IgD-negative memory B cell (primary cell): Measurements from ENCODE around the gene KLF3. TPM values are rescaled to one million over a fixed set of nuclear protein-coding genes. Genes with fewer than 3 reads are reported as not detected.

Experiments used
- H3K27ac Mint-ChIP-seq, 3 donors: one replicate each; pipeline ENCODE4 v1.8.0; 2020 to 2022; ENCODE audit warnings: mild to moderate bottlenecking in 3 of 3, mixed read lengths in 3 of 3, moderate library complexity in 1 of 3
- H3K27me3 Mint-ChIP-seq: one replicate; pipeline ENCODE4 v1.8.0; 2021; ENCODE audit warnings: mixed read lengths
- H3K36me3 Mint-ChIP-seq: one replicate; pipeline ENCODE4 v1.8.0; 2020; ENCODE audit warnings: mild to moderate bottlenecking, mixed read lengths
- H3K4me1 Mint-ChIP-seq, 3 donors: one replicate each; pipeline ENCODE4 v1.8.0; 2020 to 2022; ENCODE audit warnings: mixed read lengths in 3 of 3, mild to moderate bottlenecking in 1 of 3
- H3K4me3 Mint-ChIP-seq, 4 donors: one replicate each; pipeline ENCODE4 v1.8.0; 2020 to 2022; ENCODE audit warnings: mild to moderate bottlenecking in 4 of 4, mixed read lengths in 4 of 4, moderate library complexity in 3 of 4
- H3K9me3 Mint-ChIP-seq, 3 donors: one replicate each; pipeline ENCODE4 v1.8.0; 2020 to 2021; ENCODE audit warnings: mixed read lengths in 3 of 3, mild to moderate bottlenecking in 1 of 3
- polyA plus RNA-seq: library from polyadenylated mRNA; unstranded; fragments of 300-500 nt; fragmentation: Illumina TruSeq; gene quantifications from one replicate; pipeline ENCODE4 v1.2.3, GENCODE V29; 2021

The KLF3 gene
- polyA plus RNA-seq, 1 donor from 2014 or later: 25.1 TPM

GRCh38 chr4:38674258-38675144 lies 10.5 kb downstream of the KLF3 start:
- peak overlapping the region in 3 of 4 donors; percentile 2 to 67 (median 47) for H3K4me3 Mint-ChIP-seq
- peaks cover 55 to 75% (median 60%) of the 10 kb centered on the region in 3 donors for H3K4me1 Mint-ChIP-seq
- peaks cover 0 to 2% (median 0%) of the 10 kb centered on the region in 3 donors for H3K9me3 Mint-ChIP-seq
- H3K27ac Mint-ChIP-seq: peak overlapping the region; percentile 7 to 88 (median 54)
- H3K27me3 Mint-ChIP-seq: no peaks in the 10 kb centered on the region
- H3K36me3 Mint-ChIP-seq: peaks cover 3% of the 10 kb centered on the region

DNA sequence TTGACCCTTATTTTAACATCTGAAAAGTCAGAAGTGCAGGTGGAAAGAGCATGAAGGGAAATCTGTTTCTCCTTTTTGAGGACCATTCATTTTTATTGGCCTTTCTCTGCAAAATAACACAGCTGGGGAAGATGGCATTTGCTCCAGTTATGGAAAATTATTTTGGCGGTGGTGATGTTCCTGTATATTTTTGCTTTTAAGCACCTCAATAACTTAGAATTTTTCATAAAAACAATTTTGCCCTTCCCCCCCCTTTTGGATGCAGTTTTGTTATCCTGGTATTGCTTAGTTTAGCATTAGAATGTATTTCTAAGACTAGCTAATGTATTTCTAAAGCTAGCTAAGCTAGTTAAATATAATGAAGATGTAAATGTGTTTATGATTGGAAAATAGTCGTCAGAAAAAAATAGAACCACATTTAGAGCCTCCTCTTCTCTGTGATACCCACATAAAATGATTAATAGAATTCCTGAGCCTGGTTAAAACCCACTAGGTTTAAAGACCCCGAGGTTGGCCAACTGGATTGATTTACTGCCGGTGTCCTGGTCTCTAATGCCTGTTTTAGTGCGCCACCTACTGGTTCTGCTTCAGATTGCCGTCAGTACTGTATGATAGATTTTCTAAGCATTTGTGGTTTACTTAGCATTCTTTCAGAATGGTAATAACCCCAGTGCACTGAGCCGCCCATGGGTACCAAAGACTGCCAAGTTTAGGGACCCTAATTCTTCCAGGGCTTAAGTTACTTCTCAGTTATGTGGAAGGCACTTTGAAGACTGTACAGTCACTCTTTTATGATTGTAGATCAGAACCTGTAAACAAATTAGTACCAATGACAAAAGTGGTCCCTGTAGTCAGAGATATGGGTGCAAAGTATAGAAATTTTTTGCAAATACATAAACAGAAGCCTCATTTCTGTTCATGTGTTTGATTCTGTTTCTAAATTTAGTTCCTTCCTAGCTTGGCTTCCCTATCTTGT lies 11.4 kb downstream of the KLF3 start:
- Mint-ChIP-seq H3K27ac (peak overlapping the region; percentile 29 to 88 (median 78)), H3K4me1 (peaks cover 52 to 69% (median 52%) of the 10 kb centered on the region in 3 donors), H3K9me3 (peaks cover 0 to 2% (median 0%) of the 10 kb centered on the region in 3 donors), H3K36me3 (peaks cover 3% of the 10 kb centered on the region), H3K4me3 (peak overlapping the region; percentile 16 to 79 (median 27)), H3K27me3 (no peaks in the 10 kb centered on the region)

DNA sequence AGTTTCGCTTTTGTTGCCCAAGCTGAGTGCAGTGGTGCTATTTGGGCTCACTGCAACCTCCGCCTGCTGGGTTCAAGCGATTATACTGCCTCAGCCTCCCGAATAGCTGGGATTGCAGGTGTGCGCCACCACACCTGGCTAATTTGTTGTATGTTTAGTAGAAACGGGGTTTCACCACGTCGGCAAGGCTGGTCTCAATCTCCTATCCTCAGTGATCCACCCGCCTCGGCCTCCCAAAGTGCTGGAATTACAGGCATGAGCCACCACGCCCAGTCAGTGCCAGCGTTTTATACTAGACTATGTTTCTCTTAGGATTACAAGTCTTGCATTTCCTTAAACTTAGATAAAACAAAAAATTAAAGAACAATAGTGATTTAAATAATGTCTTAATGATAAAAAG lies 13.0 kb downstream of the KLF3 start:
- no peak overlapping the region for H3K27ac Mint-ChIP-seq
- H3K4me1 Mint-ChIP-seq: peaks cover 38 to 53% (median 41%) of the 10 kb centered on the region in 3 donors
- peaks cover 0 to 2% (median 0%) of the 10 kb centered on the region in 3 donors for H3K9me3 Mint-ChIP-seq
- peak overlapping the region in 1 of 4 donors; percentile 43 for H3K4me3 Mint-ChIP-seq
- H3K27me3 Mint-ChIP-seq: no peaks in the 10 kb centered on the region
- peaks cover 7% of the 10 kb centered on the region for H3K36me3 Mint-ChIP-seq

GRCh38 chr4:38677441-38677840 lies 13.4 kb downstream of the KLF3 start:
- Mint-ChIP-seq H3K27ac (peak overlapping the region in 1 of 3 donors; percentile 39), H3K9me3 (peaks cover 0 to 2% (median 0%) of the 10 kb centered on the region in 3 donors), H3K36me3 (peaks cover 7% of the 10 kb centered on the region), H3K4me3 (no peak overlapping the region), H3K27me3 (no peaks in the 10 kb centered on the region), H3K4me1 (peaks cover 35 to 49% (median 37%) of the 10 kb centered on the region in 3 donors)

DNA sequence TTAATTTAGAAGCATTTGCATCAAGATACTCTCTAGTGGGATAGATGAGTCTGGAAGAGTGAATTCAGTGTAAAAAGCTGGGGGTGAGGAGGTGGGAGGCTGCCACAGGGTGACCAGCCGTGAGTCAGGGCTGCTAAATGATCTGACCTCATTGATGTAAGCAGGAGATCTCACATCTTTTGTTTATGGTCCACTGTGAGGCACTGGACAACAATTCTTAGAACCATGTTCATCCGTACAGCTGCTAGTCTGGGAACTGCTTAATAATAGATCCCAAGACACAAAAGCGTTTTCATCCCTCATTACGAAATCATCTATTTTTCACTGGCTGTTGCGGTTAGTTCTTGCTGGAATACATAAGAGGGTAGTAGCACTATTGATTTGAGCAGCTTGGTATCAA lies 14.1 kb downstream of the KLF3 start:
- peak overlapping the region in 1 of 4 donors; percentile 41 for H3K4me3 Mint-ChIP-seq
- peaks cover 31 to 42% (median 33%) of the 10 kb centered on the region in 3 donors for H3K4me1 Mint-ChIP-seq
- H3K27ac Mint-ChIP-seq: no peak overlapping the region
- H3K27me3 Mint-ChIP-seq: no peaks in the 10 kb centered on the region
- peaks cover 0 to 2% (median 0%) of the 10 kb centered on the region in 3 donors for H3K9me3 Mint-ChIP-seq
- peaks cover 7% of the 10 kb centered on the region for H3K36me3 Mint-ChIP-seq

GRCh38 chr4:38679921-38680320 lies 15.9 kb downstream of the KLF3 start:
- H3K4me1 Mint-ChIP-seq: peaks cover 16 to 29% (median 18%) of the 10 kb centered on the region in 3 donors
- no peak overlapping the region for H3K27ac Mint-ChIP-seq
- H3K36me3 Mint-ChIP-seq: peaks cover 7% of the 10 kb centered on the region
- peaks cover 0 to 2% (median 0%) of the 10 kb centered on the region in 3 donors for H3K9me3 Mint-ChIP-seq
- no peaks in the 10 kb centered on the region for H3K27me3 Mint-ChIP-seq
- no peak overlapping the region for H3K4me3 Mint-ChIP-seq

GRCh38 chr4:38681281-38681991 lies 17.4 kb downstream of the KLF3 start:
- H3K27me3 Mint-ChIP-seq: no peaks in the 10 kb centered on the region
- H3K27ac Mint-ChIP-seq: no peak overlapping the region
- H3K36me3 Mint-ChIP-seq: peaks cover 11% of the 10 kb centered on the region
- H3K4me3 Mint-ChIP-seq: no peak overlapping the region
- H3K9me3 Mint-ChIP-seq: peaks cover 0 to 2% (median 0%) of the 10 kb centered on the region in 3 donors
- H3K4me1 Mint-ChIP-seq: peaks cover 10 to 21% (median 13%) of the 10 kb centered on the region in 3 donors

DNA sequence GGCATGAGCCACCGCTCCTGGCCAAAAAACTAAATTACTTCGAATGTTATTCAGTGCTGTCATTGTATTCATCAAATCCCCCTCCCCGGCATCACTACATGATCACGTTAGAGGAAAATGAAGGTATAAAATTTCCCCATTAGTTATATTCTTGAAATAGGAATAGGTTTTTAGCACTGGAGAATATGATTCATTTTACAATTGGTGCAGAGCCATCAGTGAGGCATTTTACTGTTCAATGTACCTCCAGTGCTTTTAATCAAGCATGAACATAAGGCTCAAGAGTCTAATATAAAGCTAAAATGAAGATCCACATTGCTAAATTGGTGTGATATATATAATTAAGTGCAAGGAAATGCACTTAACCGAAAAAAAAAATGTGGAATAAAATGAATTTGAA lies 18.3 kb downstream of the KLF3 start:
- H3K9me3 Mint-ChIP-seq: peaks cover 0 to 2% (median 0%) of the 10 kb centered on the region in 3 donors
- H3K27ac Mint-ChIP-seq: no peak overlapping the region
- no peaks in the 10 kb centered on the region for H3K27me3 Mint-ChIP-seq
- no peak overlapping the region for H3K4me3 Mint-ChIP-seq
- H3K36me3 Mint-ChIP-seq: peaks cover 15% of the 10 kb centered on the region
- H3K4me1 Mint-ChIP-seq: peaks cover 10 to 21% (median 11%) of the 10 kb centered on the region in 3 donors

DNA sequence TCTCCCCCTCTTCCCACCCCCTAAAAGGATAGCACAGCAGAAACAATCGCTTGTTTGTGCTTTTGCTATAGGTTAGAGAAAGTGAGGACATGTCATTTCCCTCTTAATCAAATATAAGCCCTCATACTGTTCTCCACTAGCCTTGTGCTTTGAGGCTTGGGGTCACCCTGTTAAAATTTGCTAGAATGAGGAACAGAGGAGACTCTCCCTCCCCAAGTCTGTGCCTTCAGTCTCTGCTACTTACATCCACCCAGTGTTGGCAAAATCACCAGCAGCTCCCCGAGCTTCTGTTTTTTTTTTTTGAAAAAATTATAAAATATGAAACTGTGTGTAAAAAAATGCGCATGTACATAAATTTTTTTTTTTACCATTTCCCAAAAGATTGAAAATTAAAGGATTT lies 19.3 kb downstream of the KLF3 start:
- H3K4me3 Mint-ChIP-seq: no peak overlapping the region
- no peaks in the 10 kb centered on the region for H3K27me3 Mint-ChIP-seq
- no peak overlapping the region for H3K27ac Mint-ChIP-seq
- H3K9me3 Mint-ChIP-seq: peaks cover 0 to 2% (median 0%) of the 10 kb centered on the region in 3 donors
- H3K36me3 Mint-ChIP-seq: peaks cover 15% of the 10 kb centered on the region
- H3K4me1 Mint-ChIP-seq: peaks cover 9 to 15% (median 10%) of the 10 kb centered on the region in 3 donors

DNA sequence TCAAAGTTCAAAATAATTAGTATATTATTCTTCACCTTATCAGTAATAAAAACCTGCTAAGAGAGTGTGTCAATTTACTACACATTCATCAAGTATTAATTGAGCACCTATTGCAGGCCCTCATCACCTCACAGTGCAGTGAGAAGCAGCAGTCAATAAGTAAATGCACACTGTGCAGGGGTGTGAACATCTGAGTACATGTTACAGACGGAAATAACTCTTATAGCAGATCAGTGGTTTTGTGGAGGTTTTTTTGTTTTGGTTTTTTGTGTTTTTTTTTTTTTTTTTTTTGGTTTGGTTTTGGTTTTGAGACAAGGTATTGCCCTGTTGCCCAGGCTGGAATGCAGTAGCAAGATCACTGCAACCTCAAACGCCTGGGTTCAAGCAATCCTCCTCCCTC lies 20.3 kb downstream of the KLF3 start:
- Mint-ChIP-seq H3K4me1 (peaks cover 6 to 10% (median 8%) of the 10 kb centered on the region in 3 donors), H3K27me3 (no peaks in the 10 kb centered on the region), H3K27ac (peak overlapping the region in 1 of 3 donors; percentile 61), H3K4me3 (no peak overlapping the region), H3K9me3 (no peaks in the 10 kb centered on the region), H3K36me3 (peaks cover 12% of the 10 kb centered on the region)

- Mint-ChIP-seq H3K9me3 (no peaks in the 10 kb centered on the region), H3K4me1 (peaks cover 4 to 7% (median 6%) of the 10 kb centered on the region in 3 donors), H3K27me3 (no peaks in the 10 kb centered on the region), H3K4me3 (no peak overlapping the region), H3K27ac (peak overlapping the region in 1 of 3 donors; percentile 61), H3K36me3 (peaks cover 16% of the 10 kb centered on the region)
These were observed 21.2 kb downstream of the KLF3 start for GRCh38 chr4:38684951-38685844.

DNA sequence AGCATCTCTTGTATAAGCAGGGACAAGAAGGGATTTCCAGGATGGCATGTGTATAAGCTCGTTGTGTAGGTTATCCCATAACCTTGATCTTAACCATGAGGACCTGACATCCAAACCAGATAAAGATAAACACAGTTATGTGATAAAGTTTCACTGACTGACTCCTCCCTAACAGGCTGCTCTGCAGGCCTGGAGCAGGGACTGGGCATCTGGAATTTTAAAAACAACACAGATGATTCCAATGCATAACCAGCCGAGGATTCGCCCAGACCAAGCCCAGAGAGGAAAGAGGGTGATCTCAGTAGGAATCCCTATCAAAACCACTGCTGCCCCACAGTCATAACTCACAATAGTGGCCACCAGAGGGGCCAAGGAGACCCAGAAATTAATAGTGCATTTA lies 22.7 kb downstream of the KLF3 start:
- H3K4me1 Mint-ChIP-seq: peaks cover 3 to 7% (median 4%) of the 10 kb centered on the region in 3 donors
- no peak overlapping the region for H3K27ac Mint-ChIP-seq
- no peak overlapping the region for H3K4me3 Mint-ChIP-seq

GRCh38 chr4:38687571-38688011 lies 23.6 kb downstream of the KLF3 start:
- peak overlapping the region in 1 of 3 donors; percentile 23 for H3K27ac Mint-ChIP-seq
- H3K4me1 Mint-ChIP-seq: peaks cover 2 to 7% (median 4%) of the 10 kb centered on the region in 3 donors
- peaks cover 16% of the 10 kb centered on the region for H3K36me3 Mint-ChIP-seq
- no peaks in the 10 kb centered on the region for H3K27me3 Mint-ChIP-seq
- H3K9me3 Mint-ChIP-seq: no peaks in the 10 kb centered on the region
- H3K4me3 Mint-ChIP-seq: no peak overlapping the region

More for the DNA sequence above, 22.7 kb downstream of the KLF3 start:
- H3K9me3 Mint-ChIP-seq: no peaks in the 10 kb centered on the region
- H3K27me3 Mint-ChIP-seq: no peaks in the 10 kb centered on the region
- peaks cover 16% of the 10 kb centered on the region for H3K36me3 Mint-ChIP-seq
